GM23338 (cell line): ENCODE measurements around the gene TP53BP2.

ENCODE experiments used
- CREB1 ChIP-seq: fragments of 250-450 bp; sonication (Bioruptor Pico); IDR thresholded peaks from 2 replicates; pipeline ENCODE4 v1.5.0; 2020; ENCODE audit warnings: low read depth, mild to moderate bottlenecking, moderate library complexity
- EZH2phosphoT487 ChIP-seq: fragments of 200-600 bp; sonication (generic); IDR thresholded peaks from one replicate; pipeline ENCODE4 v1.8.1; 2018; ENCODE audit warnings: antibody characterized with exemption; ENCODE audit not compliant: unreplicated experiment
- POLR2AphosphoS5 ChIP-seq: IDR thresholded peaks from 2 replicates; pipeline ENCODE4 v1.6.1; 2016; ENCODE audit warnings: antibody characterized with exemption, low read depth
- STAT1 ChIP-seq: IDR thresholded peaks from one replicate; pipeline ENCODE4 v1.6.1; 2016; ENCODE audit warnings: antibody characterized with exemption; ENCODE audit not compliant: unreplicated experiment
- ZNF462 ChIP-seq: fragments of 250-450 bp; sonication (Bioruptor Pico); IDR thresholded peaks from 2 replicates; pipeline ENCODE4 v1.5.0; 2020; ENCODE audit warnings: mild to moderate bottlenecking, moderate library complexity
- TF ChIP-seq, protein P1 (sequence below), 2 experiments: fragments of 200-600 bp in 1 of 2; sonication (generic) in 1 of 2; conservative IDR thresholded peaks; 2 replicates each; pipeline versions ENCODE4 v1.5.1 to v1.6.1; 2016 to 2017; ENCODE audit warnings: antibody characterized with exemption in 2 of 2, low read depth in 2 of 2, mild to moderate bottlenecking in 2 of 2, moderate library complexity in 1 of 2
- TF ChIP-seq, protein P2 (sequence below): IDR thresholded peaks from one replicate; pipeline ENCODE4 v1.6.1; 2018; ENCODE audit warnings: antibody characterized with exemption; ENCODE audit not compliant: unreplicated experiment

DNA sequence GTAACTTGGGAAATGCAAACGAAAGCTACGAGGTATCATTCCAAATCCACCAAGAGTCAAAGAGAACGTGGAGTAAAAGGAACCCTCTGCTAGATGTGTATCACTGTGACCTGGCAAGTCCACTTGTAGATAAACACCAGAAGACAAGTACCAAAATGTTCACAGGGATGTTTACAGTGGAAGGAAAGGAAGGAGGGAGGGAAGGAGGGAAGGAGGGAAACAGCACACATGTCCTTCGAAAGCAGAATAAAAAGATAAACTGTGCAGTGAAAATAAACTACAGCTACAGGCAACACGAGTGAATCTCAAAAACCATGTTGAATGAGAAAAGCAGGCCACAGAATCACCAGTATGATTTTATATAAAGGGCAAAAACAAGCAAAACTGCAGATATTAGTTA is 59.9 kb downstream of the TP53BP2 start:
- TF ChIP-seq, protein P1, sequence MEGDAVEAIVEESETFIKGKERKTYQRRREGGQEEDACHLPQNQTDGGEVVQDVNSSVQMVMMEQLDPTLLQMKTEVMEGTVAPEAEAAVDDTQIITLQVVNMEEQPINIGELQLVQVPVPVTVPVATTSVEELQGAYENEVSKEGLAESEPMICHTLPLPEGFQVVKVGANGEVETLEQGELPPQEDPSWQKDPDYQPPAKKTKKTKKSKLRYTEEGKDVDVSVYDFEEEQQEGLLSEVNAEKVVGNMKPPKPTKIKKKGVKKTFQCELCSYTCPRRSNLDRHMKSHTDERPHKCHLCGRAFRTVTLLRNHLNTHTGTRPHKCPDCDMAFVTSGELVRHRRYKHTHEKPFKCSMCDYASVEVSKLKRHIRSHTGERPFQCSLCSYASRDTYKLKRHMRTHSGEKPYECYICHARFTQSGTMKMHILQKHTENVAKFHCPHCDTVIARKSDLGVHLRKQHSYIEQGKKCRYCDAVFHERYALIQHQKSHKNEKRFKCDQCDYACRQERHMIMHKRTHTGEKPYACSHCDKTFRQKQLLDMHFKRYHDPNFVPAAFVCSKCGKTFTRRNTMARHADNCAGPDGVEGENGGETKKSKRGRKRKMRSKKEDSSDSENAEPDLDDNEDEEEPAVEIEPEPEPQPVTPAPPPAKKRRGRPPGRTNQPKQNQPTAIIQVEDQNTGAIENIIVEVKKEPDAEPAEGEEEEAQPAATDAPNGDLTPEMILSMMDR (conservative IDR thresholded peaks at IDR 0.05; ENCODE audit: low read depth in 2 of 2), result no peak
- no peak for TF ChIP-seq POLR2AphosphoS5
- TF ChIP-seq, protein P2, sequence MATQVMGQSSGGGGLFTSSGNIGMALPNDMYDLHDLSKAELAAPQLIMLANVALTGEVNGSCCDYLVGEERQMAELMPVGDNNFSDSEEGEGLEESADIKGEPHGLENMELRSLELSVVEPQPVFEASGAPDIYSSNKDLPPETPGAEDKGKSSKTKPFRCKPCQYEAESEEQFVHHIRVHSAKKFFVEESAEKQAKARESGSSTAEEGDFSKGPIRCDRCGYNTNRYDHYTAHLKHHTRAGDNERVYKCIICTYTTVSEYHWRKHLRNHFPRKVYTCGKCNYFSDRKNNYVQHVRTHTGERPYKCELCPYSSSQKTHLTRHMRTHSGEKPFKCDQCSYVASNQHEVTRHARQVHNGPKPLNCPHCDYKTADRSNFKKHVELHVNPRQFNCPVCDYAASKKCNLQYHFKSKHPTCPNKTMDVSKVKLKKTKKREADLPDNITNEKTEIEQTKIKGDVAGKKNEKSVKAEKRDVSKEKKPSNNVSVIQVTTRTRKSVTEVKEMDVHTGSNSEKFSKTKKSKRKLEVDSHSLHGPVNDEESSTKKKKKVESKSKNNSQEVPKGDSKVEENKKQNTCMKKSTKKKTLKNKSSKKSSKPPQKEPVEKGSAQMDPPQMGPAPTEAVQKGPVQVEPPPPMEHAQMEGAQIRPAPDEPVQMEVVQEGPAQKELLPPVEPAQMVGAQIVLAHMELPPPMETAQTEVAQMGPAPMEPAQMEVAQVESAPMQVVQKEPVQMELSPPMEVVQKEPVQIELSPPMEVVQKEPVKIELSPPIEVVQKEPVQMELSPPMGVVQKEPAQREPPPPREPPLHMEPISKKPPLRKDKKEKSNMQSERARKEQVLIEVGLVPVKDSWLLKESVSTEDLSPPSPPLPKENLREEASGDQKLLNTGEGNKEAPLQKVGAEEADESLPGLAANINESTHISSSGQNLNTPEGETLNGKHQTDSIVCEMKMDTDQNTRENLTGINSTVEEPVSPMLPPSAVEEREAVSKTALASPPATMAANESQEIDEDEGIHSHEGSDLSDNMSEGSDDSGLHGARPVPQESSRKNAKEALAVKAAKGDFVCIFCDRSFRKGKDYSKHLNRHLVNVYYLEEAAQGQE, result no peak
- TF ChIP-seq STAT1, result no peak
- TF ChIP-seq ZNF462 (CRISPR knock-in tag), result no peak
- no peak for TF ChIP-seq CREB1 (CRISPR knock-in tag)
- no peak for TF ChIP-seq EZH2phosphoT487
